Smooth muscle cell (in vitro differentiated cells): Measurements from ENCODE around the gene SEMA3G. TPM values are rescaled to one million over a fixed set of nuclear protein-coding genes. Genes with fewer than 3 reads are reported as not detected.

ENCODE experiments used
- DNase-seq: peaks from one replicate; lab custom pipeline; 2025; ENCODE audit not compliant: unreplicated experiment; lab: John Stamatoyannopoulos, UW
- H2AFZ ChIP-seq: fragments of 200-600 bp; sonication (generic); 2 replicates; pipeline ENCODE4 v1.6.0; 2016; ENCODE audit warnings: antibody characterized with exemption, low read depth, mild to moderate bottlenecking
- H3F3A ChIP-seq: fragments of 200-600 bp; sonication (generic); 2 replicates; pipeline ENCODE4 v1.6.0; 2017; ENCODE audit warnings: antibody characterized with exemption, low read depth
- H3K27ac ChIP-seq: fragments of 200-600 bp; sonication (generic); 2 replicates; pipeline ENCODE4 v1.5.1; 2016; ENCODE audit warnings: low read depth, mild to moderate bottlenecking
- H3K27me3 ChIP-seq: fragments of 200-600 bp; sonication (generic); 2 replicates; pipeline ENCODE4 v1.6.1; 2016; ENCODE audit warnings: low read depth, mild to moderate bottlenecking
- H3K36me3 ChIP-seq: fragments of 200-600 bp; sonication (generic); 2 replicates; pipeline ENCODE4 v1.5.1; 2016; ENCODE audit warnings: low read depth
- H3K4me1 ChIP-seq: fragments of 200-600 bp; sonication (generic); 2 replicates; pipeline ENCODE4 v1.5.1; 2016; ENCODE audit warnings: low read depth
- H3K4me2 ChIP-seq: fragments of 200-600 bp; sonication (generic); 2 replicates; pipeline ENCODE4 v1.6.0; 2016; ENCODE audit warnings: mild to moderate bottlenecking
- H3K4me3 ChIP-seq: fragments of 200-600 bp; sonication (generic); 2 replicates; pipeline ENCODE4 v1.5.1; 2016; ENCODE audit warnings: mild to moderate bottlenecking
- H3K79me2 ChIP-seq: fragments of 200-600 bp; sonication (generic); 2 replicates; pipeline ENCODE4 v1.6.0; 2016; ENCODE audit warnings: low read depth, mild to moderate bottlenecking
- H3K9ac ChIP-seq: fragments of 200-600 bp; sonication (generic); 2 replicates; pipeline ENCODE4 v1.6.0; 2016; ENCODE audit warnings: low read depth
- H3K9me3 ChIP-seq: fragments of 200-600 bp; sonication (generic); replicated peaks from 2 replicates; pipeline ENCODE4 v1.5.1; 2016; ENCODE audit warnings: low read depth
- H4K20me1 ChIP-seq: fragments of 200-600 bp; sonication (generic); 2 replicates; pipeline ENCODE4 v1.6.0; 2016; ENCODE audit warnings: low read depth
- WGBS: methylation state at CpG from one replicate; pipeline ENCODE4 v1.1.7; 2016; ENCODE audit warnings: low lambda C conversion rate; 5-methylcytosine and 5-hydroxymethylcytosine counted together
- polyA plus RNA-seq: library from polyadenylated mRNA; unstranded; fragments of >200 nt; fragmentation: Nextera tagmentation; extraction: Ambion mirVana; gene quantifications from 2 replicates; pipeline ENCODE4 v1.2.1, GENCODE V29; 2016
- total RNA-seq: library from RNA; depleted of rRNA; stranded (reverse); fragments of >200 nt; gene quantifications from 2 replicates; pipeline ENCODE4 v1.2.3, GENCODE V29; 2014
- TF ChIP-seq, protein P1 (sequence below): fragments of 200-600 bp; sonication (generic); IDR thresholded peaks from 2 replicates; pipeline ENCODE4 v1.5.1; 2017; ENCODE audit warnings: borderline replicate concordance, mild to moderate bottlenecking, antibody characterized with exemption; ENCODE audit not compliant: insufficient read depth, poor library complexity, severe bottlenecking

The SEMA3G gene
- total and polyA plus RNA-seq, 2 experiments from 2014 or later: 0.09 TPM

DNA sequence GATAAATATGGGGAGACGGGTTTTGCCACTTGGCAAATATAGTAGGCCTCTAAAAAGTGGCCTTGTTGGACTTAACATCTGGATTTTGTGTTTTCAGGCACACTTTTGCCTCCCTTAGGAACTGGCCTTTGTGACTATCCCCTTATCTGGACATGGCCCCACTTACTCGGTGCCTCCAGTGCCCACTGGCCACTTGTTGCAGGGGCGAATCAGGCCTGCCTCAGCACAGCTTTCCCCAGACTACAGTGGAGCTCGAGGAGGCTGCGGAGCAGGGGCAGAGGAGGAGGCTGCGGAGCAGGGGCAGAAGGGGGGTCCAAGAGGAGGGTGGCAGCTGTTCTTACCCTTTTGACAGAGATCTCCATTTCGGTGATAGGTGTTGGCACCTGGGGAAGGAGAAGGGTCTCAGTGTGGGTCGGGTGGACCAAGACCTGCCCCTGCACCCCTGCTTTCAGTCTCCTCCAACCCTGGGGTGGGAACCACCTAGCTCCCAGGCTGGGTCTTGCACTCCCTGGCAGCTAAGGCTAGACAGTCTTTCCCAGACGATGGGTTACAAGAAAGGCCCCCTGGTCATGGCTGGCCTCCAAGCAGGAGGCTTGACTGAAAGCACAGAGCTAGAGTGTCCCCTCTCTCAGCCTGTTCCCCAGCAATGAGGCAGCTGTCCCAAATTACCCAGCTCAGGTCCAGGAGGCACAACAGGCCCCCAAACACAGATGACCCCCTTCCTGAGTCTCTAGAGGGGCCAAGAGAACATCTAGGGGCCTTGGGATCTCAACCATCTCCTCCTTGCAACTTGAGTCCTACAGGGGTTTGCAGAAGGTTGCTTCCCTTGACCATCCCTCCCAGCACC is 6.1 kb downstream of the SEMA3G start:
- DNase-seq: no peak
- Histone ChIP-seq H3K9ac (no peak overlapping the region), H3K4me2 (no peak overlapping the region), H3K9me3 (no peaks in the 10 kb centered on the region), H3K79me2 (no peaks in the 10 kb centered on the region), H3K4me1 (peaks cover 4% of the 10 kb centered on the region), H3F3A (no peaks in the 10 kb centered on the region), H4K20me1 (no peaks in the 10 kb centered on the region), H3K27me3 (no peaks in the 10 kb centered on the region), H3K36me3 (no peaks in the 10 kb centered on the region), H3K4me3 (no peak overlapping the region), H3K27ac (no peak overlapping the region), H2AFZ (no peak overlapping the region)
- TF ChIP-seq, protein P1, sequence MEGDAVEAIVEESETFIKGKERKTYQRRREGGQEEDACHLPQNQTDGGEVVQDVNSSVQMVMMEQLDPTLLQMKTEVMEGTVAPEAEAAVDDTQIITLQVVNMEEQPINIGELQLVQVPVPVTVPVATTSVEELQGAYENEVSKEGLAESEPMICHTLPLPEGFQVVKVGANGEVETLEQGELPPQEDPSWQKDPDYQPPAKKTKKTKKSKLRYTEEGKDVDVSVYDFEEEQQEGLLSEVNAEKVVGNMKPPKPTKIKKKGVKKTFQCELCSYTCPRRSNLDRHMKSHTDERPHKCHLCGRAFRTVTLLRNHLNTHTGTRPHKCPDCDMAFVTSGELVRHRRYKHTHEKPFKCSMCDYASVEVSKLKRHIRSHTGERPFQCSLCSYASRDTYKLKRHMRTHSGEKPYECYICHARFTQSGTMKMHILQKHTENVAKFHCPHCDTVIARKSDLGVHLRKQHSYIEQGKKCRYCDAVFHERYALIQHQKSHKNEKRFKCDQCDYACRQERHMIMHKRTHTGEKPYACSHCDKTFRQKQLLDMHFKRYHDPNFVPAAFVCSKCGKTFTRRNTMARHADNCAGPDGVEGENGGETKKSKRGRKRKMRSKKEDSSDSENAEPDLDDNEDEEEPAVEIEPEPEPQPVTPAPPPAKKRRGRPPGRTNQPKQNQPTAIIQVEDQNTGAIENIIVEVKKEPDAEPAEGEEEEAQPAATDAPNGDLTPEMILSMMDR: no peak
- 94% methylated on average over 9 of the region's 9 CpGs for WGBS

- Histone ChIP-seq H3K4me3 (no peak overlapping the region), H3K27me3 (no peaks in the 10 kb centered on the region), H3K9ac (no peak overlapping the region), H3K4me1 (peaks cover 11% of the 10 kb centered on the region), H3K27ac (no peak overlapping the region), H2AFZ (no peak overlapping the region), H3K4me2 (no peak overlapping the region), H3K36me3 (no peaks in the 10 kb centered on the region), H3K79me2 (no peaks in the 10 kb centered on the region), H3K9me3 (no peaks in the 10 kb centered on the region), H4K20me1 (no peaks in the 10 kb centered on the region), H3F3A (no peaks in the 10 kb centered on the region)
- DNase-seq: no peak
- TF ChIP-seq, protein P1: no peak
- WGBS: 98% methylated on average over 6 of the region's 6 CpGs
These were observed 6.9 kb downstream of the SEMA3G start for GRCh38 chr3:52438104-52438376.

DNA sequence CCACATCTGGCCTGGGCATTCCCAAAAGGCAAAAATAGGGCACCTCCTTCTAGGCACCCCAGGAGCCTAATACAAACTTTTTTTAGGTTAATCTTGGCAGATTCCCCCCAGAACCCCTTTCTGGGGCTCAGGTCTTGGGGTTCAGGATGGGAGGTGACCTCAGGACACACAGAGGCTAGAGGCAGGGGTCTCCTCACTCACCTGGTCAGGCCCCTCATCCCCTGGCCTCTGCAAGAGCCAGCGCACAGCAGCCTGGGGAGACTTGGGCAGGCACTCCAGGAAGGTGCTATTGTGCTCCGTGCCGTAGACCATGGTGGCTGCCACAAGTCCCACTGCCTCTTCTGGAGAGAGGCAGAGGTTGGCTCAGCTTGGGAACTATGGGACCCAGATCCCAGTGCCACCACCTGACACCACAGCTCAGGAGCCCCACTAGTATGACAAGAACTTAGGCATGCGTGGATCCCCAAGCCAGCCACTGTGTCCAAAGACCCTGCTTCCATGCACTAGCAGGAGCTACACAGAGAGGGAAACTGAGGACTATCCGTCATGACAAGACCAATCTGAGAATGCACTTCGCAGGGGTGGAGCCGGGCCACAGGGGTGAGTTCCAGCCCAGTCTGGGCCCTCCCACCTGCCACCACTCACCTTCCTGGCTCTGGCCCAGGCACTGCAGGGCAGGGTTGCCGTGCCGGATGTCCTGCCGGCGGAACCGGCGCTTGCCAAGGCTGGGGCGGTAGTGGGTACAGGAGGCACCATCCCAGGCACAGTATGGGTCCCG is 7.4 kb downstream of the SEMA3G start:
- Histone ChIP-seq H3K4me1 (peaks cover 14% of the 10 kb centered on the region), H3F3A (no peaks in the 10 kb centered on the region), H2AFZ (no peak overlapping the region), H3K4me2 (no peak overlapping the region), H3K9ac (no peak overlapping the region), H4K20me1 (no peaks in the 10 kb centered on the region), H3K27me3 (no peaks in the 10 kb centered on the region), H3K36me3 (no peaks in the 10 kb centered on the region), H3K27ac (no peak overlapping the region), H3K79me2 (no peaks in the 10 kb centered on the region), H3K4me3 (no peak overlapping the region), H3K9me3 (no peaks in the 10 kb centered on the region)
- 94% methylated on average over 15 of the region's 15 CpGs for WGBS
- DNase-seq: no peak
- TF ChIP-seq, protein P1: no peak
